H1 (cell line): ENCODE measurements around the gene SMARCE1. TPM values are rescaled to one million over a fixed set of nuclear protein-coding genes. Genes with fewer than 3 reads are reported as not detected.
A peak's percentile ranks its signal among the peaks of the same experiment; 100 is the strongest.

ENCODE experiments used
- CTCF ChIA-PET: fragments of 300-600 bp; sonication (Branson Sonifier 250); formaldehyde crosslinking; loops from one replicate; lab custom pipeline; 2021; ENCODE audit not compliant: partially characterized antibody; lab: Charles Lee
- POLR2A ChIA-PET: fragments of 300-600 bp; sonication (Branson Sonifier 250); formaldehyde crosslinking; loops from one replicate; lab custom pipeline; 2021; ENCODE audit warnings: inconsistent platforms; ENCODE audit not compliant: partially characterized antibody; lab: Charles Lee
- DNase-seq, 2 experiments: peaks; one replicate each; pipeline versions ENCODE4 v3.0.0 to v3.0.0-alpha.2; 2010 to 2022; ENCODE audit warnings: low spot score in 2 of 2, low read depth in 1 of 2, mixed read lengths in 1 of 2
- FAIRE-seq: peaks from 2 replicates; lab custom pipeline; 2011; peaks lifted over from hg19 to GRCh38; lab: Jason Lieb, UNC
- H2AFZ ChIP-seq: 2 replicates; pipeline ENCODE4 v1.8.1; 2012; ENCODE audit warnings: low read length, inconsistent platforms
- H2AK5ac ChIP-seq: 2 replicates; pipeline ENCODE4 v1.6.1; 2013; ENCODE audit warnings: low read depth, low read length
- H2BK120ac ChIP-seq: replicated peaks from 2 replicates; pipeline ENCODE3; 2013; ENCODE audit warnings: low read depth, low read length, inconsistent platforms
- H2BK12ac ChIP-seq: 2 replicates; pipeline ENCODE4 v1.6.1; 2013; ENCODE audit warnings: low read depth, low read length
- H2BK15ac ChIP-seq: 2 replicates; pipeline ENCODE4 v1.6.1; 2013; ENCODE audit warnings: low read length
- H2BK20ac ChIP-seq: 2 replicates; pipeline ENCODE4 v1.6.1; 2013; ENCODE audit warnings: low read length
- H2BK5ac ChIP-seq: 2 replicates; pipeline ENCODE4 v1.6.1; 2013; ENCODE audit warnings: low read depth, low read length
- H3K14ac ChIP-seq: 2 replicates; pipeline ENCODE4 v1.6.1; 2013; ENCODE audit warnings: inconsistent platforms; ENCODE audit not compliant: insufficient read length
- H3K18ac ChIP-seq: 2 replicates; pipeline ENCODE4 v1.6.1; 2013; ENCODE audit warnings: low read length; ENCODE audit errors: extremely low read depth
- H3K23ac ChIP-seq: 2 replicates; pipeline ENCODE4 v1.6.1; 2013; ENCODE audit warnings: inconsistent platforms; ENCODE audit not compliant: insufficient read length
- H3K23me2 ChIP-seq: 2 replicates; pipeline ENCODE4 v1.6.1; 2013; ENCODE audit warnings: low read depth, low read length
- H3K27ac ChIP-seq: 2 replicates; pipeline ENCODE4 v1.6.1; 2011; ENCODE audit warnings: low read depth, low read length, inconsistent platforms
- H3K27me3 ChIP-seq, 4 experiments: replicated peaks in 1 of 4; 1 replicate in 1 of 4; 2 replicates in 3 of 4; pipeline versions ENCODE4 v1.6.1 to v1.8.1; 2011 to 2013; ENCODE audit warnings: low read length in 3 of 4, mild to moderate bottlenecking in 3 of 4, inconsistent platforms in 2 of 4, mixed read lengths in 2 of 4, moderate library complexity in 1 of 4; ENCODE audit not compliant: control insufficient read depth in 3 of 4, insufficient read depth in 3 of 4; ENCODE audit errors: extremely low read depth in 1 of 4
- H3K36me3 ChIP-seq, 4 experiments: 2 replicates each; pipeline versions ENCODE4 v1.6.1 to v1.8.1; 2011 to 2013; ENCODE audit warnings: mild to moderate bottlenecking in 4 of 4, low read length in 3 of 4, moderate library complexity in 2 of 4, control low read depth in 1 of 4, inconsistent platforms in 1 of 4; ENCODE audit not compliant: insufficient read depth in 4 of 4, control insufficient read depth in 2 of 4
- H3K4ac ChIP-seq: replicated peaks from 2 replicates; pipeline ENCODE3; 2013; ENCODE audit warnings: low read length, low read depth, mixed read lengths, inconsistent platforms; ENCODE audit not compliant: insufficient read length
- H3K4me1 ChIP-seq, 4 experiments: replicated peaks in 1 of 4; 1 replicate in 1 of 4; 2 replicates in 3 of 4; pipeline versions ENCODE4 v1.6.1 to v1.8.1; 2011 to 2013; ENCODE audit warnings: low read length in 3 of 4, inconsistent platforms in 2 of 4, mixed read lengths in 1 of 4; ENCODE audit not compliant: insufficient read depth in 4 of 4, control insufficient read depth in 3 of 4
- H3K4me2 ChIP-seq, 2 experiments: 2 replicates each; pipeline versions ENCODE4 v1.6.1 to v1.8.1; 2011 to 2013; ENCODE audit warnings: low read depth in 2 of 2, low read length in 2 of 2, control low read depth in 1 of 2, inconsistent platforms in 1 of 2, mild to moderate bottlenecking in 1 of 2; ENCODE audit not compliant: insufficient read depth in 1 of 2
- H3K4me3 ChIP-seq, 4 experiments: fragments of 200-600, 300-600 bp in 1 of 4; sonication (generic), shearing (Covaris generic), sonication (Bioruptor Twin) in 1 of 4; 2 replicates each; pipeline versions ENCODE4 v1.5.1 to v1.8.1; 2011 to 2016; ENCODE audit warnings: low read length in 4 of 4, low read depth in 3 of 4, control low read depth in 2 of 4, inconsistent platforms in 2 of 4, mild to moderate bottlenecking in 2 of 4, mixed read lengths in 1 of 4, moderate library complexity in 1 of 4; ENCODE audit not compliant: insufficient read depth in 2 of 4; ENCODE audit errors: extremely low read depth in 1 of 4
- H3K56ac ChIP-seq: replicated peaks from 2 replicates; pipeline ENCODE3; 2013; ENCODE audit warnings: low read depth, mild to moderate bottlenecking, mixed read lengths, low read length, inconsistent platforms; ENCODE audit not compliant: insufficient read length
- H3K79me1 ChIP-seq: 2 replicates; pipeline ENCODE4 v1.6.1; 2013; ENCODE audit warnings: low read depth, low read length, control low read depth
- H3K79me2 ChIP-seq, 2 experiments: 2 replicates each; pipeline versions ENCODE4 v1.6.1 to v1.8.1; 2012 to 2013; ENCODE audit warnings: low read length in 2 of 2, mild to moderate bottlenecking in 2 of 2, inconsistent platforms in 1 of 2; ENCODE audit not compliant: insufficient read depth in 2 of 2, control insufficient read depth in 1 of 2
- H3K9ac ChIP-seq, 4 experiments: replicated peaks in 1 of 4; 1 replicate in 1 of 4; 2 replicates in 3 of 4; pipeline versions ENCODE4 v1.6.1 to v1.8.1; 2011 to 2013; ENCODE audit warnings: low read depth in 3 of 4, low read length in 3 of 4, control low read depth in 2 of 4, mild to moderate bottlenecking in 2 of 4, moderate library complexity in 2 of 4, inconsistent platforms in 1 of 4; ENCODE audit errors: extremely low read depth in 1 of 4
- H3K9me3 ChIP-seq, 2 experiments: 2 replicates each; pipeline versions ENCODE4 v1.6.1 to v1.8.1; 2012 to 2013; ENCODE audit warnings: mild to moderate bottlenecking in 2 of 2, moderate library complexity in 2 of 2, control low read depth in 1 of 2, inconsistent platforms in 1 of 2, low read depth in 1 of 2, low read length in 1 of 2, mixed read lengths in 1 of 2; ENCODE audit not compliant: insufficient read depth in 2 of 2
- H4K20me1 ChIP-seq, 2 experiments: replicated peaks in 1 of 2; 2 replicates each; pipeline versions ENCODE3 to v1.8.1; 2011 to 2013; ENCODE audit warnings: inconsistent platforms in 2 of 2, low read length in 2 of 2, mild to moderate bottlenecking in 1 of 2; ENCODE audit not compliant: insufficient read depth in 2 of 2, control insufficient read depth in 1 of 2
- H4K5ac ChIP-seq: 2 replicates; pipeline ENCODE4 v1.6.1; 2013; ENCODE audit warnings: low read length, low read depth, mixed read lengths, inconsistent platforms; ENCODE audit not compliant: insufficient read length
- H4K8ac ChIP-seq: 2 replicates; pipeline ENCODE4 v1.8.0; 2013; ENCODE audit warnings: mild to moderate bottlenecking, moderate library complexity, low read length, inconsistent platforms; ENCODE audit not compliant: insufficient read depth; ENCODE audit errors: extremely low read depth
- H4K91ac ChIP-seq: replicated peaks from 2 replicates; pipeline ENCODE3; 2013; ENCODE audit warnings: low read length, mixed read lengths, inconsistent platforms; ENCODE audit not compliant: insufficient read length
- BACH1 ChIP-seq: IDR thresholded peaks from 2 replicates; pipeline ENCODE4 v1.6.1; 2012; ENCODE audit warnings: low read length, improper control_type of control experiment
- HDAC6 ChIP-seq: IDR thresholded peaks from one replicate; pipeline ENCODE4 v1.7.1; 2012; ENCODE audit warnings: low read depth, mild to moderate bottlenecking, inconsistent platforms, low read length, moderate library complexity
- JUND ChIP-seq: IDR thresholded peaks from 2 replicates; pipeline ENCODE4 v1.6.1; 2011; ENCODE audit warnings: mild to moderate bottlenecking, improper control_type of control experiment, low read length
- WGBS, 2 experiments: shearing (Covaris generic) in 1 of 2; methylation state at CpG; one replicate each; pipeline versions ENCODE4 v1.1.6 to v1.1.7; 2013 to 2015; ENCODE audit warnings: low lambda C conversion rate in 2 of 2, mixed read lengths in 2 of 2, inconsistent platforms in 1 of 2, low coverage in 1 of 2, missing lambda C conversion rate in 1 of 2; ENCODE audit not compliant: insufficient replicate concordance in 2 of 2, insufficient coverage in 1 of 2, insufficient read length in 1 of 2; ENCODE audit errors: extremely low coverage in 1 of 2, missing lambda C conversion rate in 1 of 2; 5-methylcytosine and 5-hydroxymethylcytosine counted together
- polyA plus RNA-seq, 7 experiments: library from polyadenylated mRNA; depleted of rRNA in 3 of 7; stranded (reverse) in 5 of 7; unstranded in 2 of 7; fragments of >200 nt in 5 of 7; fragments of 200-250 nt in 2 of 7; gene quantifications; 1 replicate in 5 of 7; 2 replicates in 1 of 7; 4 replicates in 1 of 7; pipeline versions ENCODE4 v1.2.1 to v1.2.3, GENCODE V29; 2011 to 2013; ENCODE audit warnings: missing spikeins in 2 of 7, mixed read lengths in 2 of 7
- total RNA-seq: library from RNA; stranded (reverse); fragmentation: NEBNext Ultra II Directional; extraction: Animal tissue kit (Norgen Biotek cat#: 25700); gene quantifications from 2 replicates; pipeline ENCODE4 v1.2.1, GENCODE V29; 2021

Gene SMARCE1
- total and polyA plus RNA-seq, 2 of the 8 experiments (the other 6 are each of a cell fraction or from before 2014, with no cell fraction given): 30.7 to 131 TPM

- H4K20me1 ChIP-seq: no peaks in the 10 kb centered on the region
- H3K9ac ChIP-seq: no peak overlapping the region
- H3K27me3 ChIP-seq: no peaks in the 10 kb centered on the region; a peak in 1 of 7 replicates
- POLR2A ChIA-PET: no interaction called here
- H3K79me2 ChIP-seq: no peaks in the 10 kb centered on the region
- H3K4ac ChIP-seq: no peak overlapping the region
- no peak overlapping the region for H2BK12ac ChIP-seq
- 97% methylated on average over 2 of the region's 2 CpGs; no CpG with 5 or more reads in 1 of the 2 experiments for WGBS, 2 experiments
- CTCF ChIA-PET: interaction anchor here (2.4 kb wide), 1 partner anchor 112 kb away, joined by 7 read pairs; no protein-coding TSS in a partner anchor
- no peak overlapping the region for H4K91ac ChIP-seq
- no peaks in the 10 kb centered on the region for H3K36me3 ChIP-seq
- no peak overlapping the region for H2BK20ac ChIP-seq
- H3K14ac ChIP-seq: no peak overlapping the region
- no peak overlapping the region for H3K56ac ChIP-seq
- no peak overlapping the region for H4K8ac ChIP-seq
- no peak for FAIRE-seq
- H3K4me1 ChIP-seq: no peaks in the 10 kb centered on the region
- no peak overlapping the region for H2BK5ac ChIP-seq
- no peak overlapping the region for H2BK15ac ChIP-seq
- H3K4me2 ChIP-seq: no peak overlapping the region
- H3K79me1 ChIP-seq: no peaks in the 10 kb centered on the region
- H3K4me3 ChIP-seq: no peak overlapping the region
- H3K23me2 ChIP-seq: no peaks in the 10 kb centered on the region
- H2AFZ ChIP-seq: peak overlapping the region; percentile 9; the same call in 1 of the 2 replicates
- no peak overlapping the region for H2AK5ac ChIP-seq
- no peak overlapping the region for H4K5ac ChIP-seq
- H3K23ac ChIP-seq: no peak overlapping the region
- H3K27ac ChIP-seq: no peak overlapping the region
- H2BK120ac ChIP-seq: no peak overlapping the region
- DNase-seq: no peak
- no peaks in the 10 kb centered on the region for H3K9me3 ChIP-seq
- H3K18ac ChIP-seq: no peak overlapping the region
- TF ChIP-seq HDAC6: no peak
- no peak for TF ChIP-seq JUND
- TF ChIP-seq BACH1: no peak
These were observed 59.1 kb downstream of the SMARCE1 start for GRCh38 chr17:40588552-40588951.
